ENCODE measurements around the gene FAM171A2. TPM values are rescaled to one million over a fixed set of nuclear protein-coding genes. Genes with fewer than 3 reads are reported as not detected.
A peak's percentile ranks its signal among the peaks of the same experiment; 100 is the strongest.

The FAM171A2 gene
- total and polyA plus RNA-seq, 4 donors: 0.08 to 1.1 (median 0.18) TPM; not detected in 1

- Histone ChIP-seq H3K36me3 (ENCODE audit: control insufficient read depth in 4 of 4, insufficient read depth in 3 of 4, low read depth in 1 of 4, low read length in 3 of 4) (no peaks in the 10 kb centered on the region), H3K9me3 (ENCODE audit: control insufficient read depth in 4 of 4, low read length in 3 of 4) (no peaks in the 10 kb centered on the region), H3K27me3 (ENCODE audit: control insufficient read depth in 4 of 4, insufficient read depth in 4 of 4, low read length in 3 of 4) (no peaks in the 10 kb centered on the region), H3K9ac (ENCODE audit: low read depth in 1 of 2, low read length in 2 of 2) (no peak overlapping the region), H3K4me1 (ENCODE audit: control insufficient read depth in 4 of 4, insufficient read depth in 4 of 4, low read length in 3 of 4) (peaks cover 6 to 12% (median 8%) of the 10 kb centered on the region in 4 donors), H3K27ac (ENCODE audit: low read depth in 1 of 2, low read length in 2 of 2) (no peak overlapping the region), H3K4me3 (ENCODE audit: low read depth in 1 of 3, low read length in 3 of 3) (peak overlapping the region in 2 of 3 donors; percentile 27 to 64)
- TF ChIP-seq FOXA2 (IDR thresholded peaks at IDR 0.05): no peak
- TF ChIP-seq GABPA (IDR thresholded peaks at IDR 0.05 in 1 of 2, conservative IDR thresholded peaks at IDR 0.05 in 1 of 2): no peak
- TF ChIP-seq ZBTB33 (IDR thresholded peaks at IDR 0.05): no peak
- TF ChIP-seq YY1 (IDR thresholded peaks at IDR 0.05): no peak
- no peak for TF ChIP-seq EGR1 (IDR thresholded peaks at IDR 0.05; ENCODE audit: low read depth in 2 of 2)
- no peak for TF ChIP-seq TAF1 (conservative IDR thresholded peaks at IDR 0.05)
- TF ChIP-seq NR2F2 (IDR thresholded peaks at IDR 0.05): no peak
- no peak for TF ChIP-seq RXRA (IDR thresholded peaks at IDR 0.05)
- no peak for TF ChIP-seq ATF3 (IDR thresholded peaks at IDR 0.05)
- no peak for TF ChIP-seq RAD21 (IDR thresholded peaks at IDR 0.05)
- no peak for TF ChIP-seq MAX (IDR thresholded peaks at IDR 0.05)
- no peak for TF ChIP-seq FOXA1 (IDR thresholded peaks at IDR 0.05)
- WGBS: 2% methylated on average over 45 of the region's 45 CpGs
- DNase-seq (ENCODE audit: low spot score): no peak
Measured at GRCh38 chr17:44362949-44363612, 572 bp downstream of the FAM171A2 start.

GRCh38 chr17:44362459-44362948 lies 1.1 kb downstream of the FAM171A2 start:
- H3K27me3 ChIP-seq (ENCODE audit: control insufficient read depth in 4 of 4, insufficient read depth in 4 of 4, low read length in 3 of 4): no peaks in the 10 kb centered on the region
- peaks cover 6 to 12% (median 8%) of the 10 kb centered on the region in 4 donors for H3K4me1 ChIP-seq (ENCODE audit: control insufficient read depth in 4 of 4, insufficient read depth in 4 of 4, low read length in 3 of 4)
- peak overlapping the region in 1 of 3 donors; percentile 64 for H3K4me3 ChIP-seq (ENCODE audit: low read depth in 1 of 3, low read length in 3 of 3)
- H3K9me3 ChIP-seq (ENCODE audit: control insufficient read depth in 4 of 4, low read length in 3 of 4): no peaks in the 10 kb centered on the region
- TF ChIP-seq HNF4A (conservative IDR thresholded peaks at IDR 0.05): no peak
- TF ChIP-seq SP1 (IDR thresholded peaks at IDR 0.05): no peak
- no peak for TF ChIP-seq REST (IDR thresholded peaks at IDR 0.05)
- TF ChIP-seq HNF4G (IDR thresholded peaks at IDR 0.05): no peak
- no peak for TF ChIP-seq FOXA1 (IDR thresholded peaks at IDR 0.05)
- no peak for TF ChIP-seq NR2F2 (IDR thresholded peaks at IDR 0.05)
- no peak for TF ChIP-seq MAX (IDR thresholded peaks at IDR 0.05)
- no peak for TF ChIP-seq FOXA2 (IDR thresholded peaks at IDR 0.05)
- no peak for TF ChIP-seq RXRA (IDR thresholded peaks at IDR 0.05)
- no peak overlapping the region for H3K27ac ChIP-seq (ENCODE audit: low read depth in 1 of 2, low read length in 2 of 2)
- no peak overlapping the region for H3K9ac ChIP-seq (ENCODE audit: low read depth in 1 of 2, low read length in 2 of 2)
- DNase-seq (ENCODE audit: low spot score): no peak
- 22% methylated on average over 11 of the region's 11 CpGs for WGBS
- no peaks in the 10 kb centered on the region for H3K36me3 ChIP-seq (ENCODE audit: control insufficient read depth in 4 of 4, insufficient read depth in 3 of 4, low read depth in 1 of 4, low read length in 3 of 4)
